ENCODE data around the gene LPAR2. TPM values are rescaled to one million over a fixed set of nuclear protein-coding genes. Genes with fewer than 3 reads are reported as not detected.

The LPAR2 gene
- polyA plus RNA-seq, 1 experiment: 2.2 TPM

DNA sequence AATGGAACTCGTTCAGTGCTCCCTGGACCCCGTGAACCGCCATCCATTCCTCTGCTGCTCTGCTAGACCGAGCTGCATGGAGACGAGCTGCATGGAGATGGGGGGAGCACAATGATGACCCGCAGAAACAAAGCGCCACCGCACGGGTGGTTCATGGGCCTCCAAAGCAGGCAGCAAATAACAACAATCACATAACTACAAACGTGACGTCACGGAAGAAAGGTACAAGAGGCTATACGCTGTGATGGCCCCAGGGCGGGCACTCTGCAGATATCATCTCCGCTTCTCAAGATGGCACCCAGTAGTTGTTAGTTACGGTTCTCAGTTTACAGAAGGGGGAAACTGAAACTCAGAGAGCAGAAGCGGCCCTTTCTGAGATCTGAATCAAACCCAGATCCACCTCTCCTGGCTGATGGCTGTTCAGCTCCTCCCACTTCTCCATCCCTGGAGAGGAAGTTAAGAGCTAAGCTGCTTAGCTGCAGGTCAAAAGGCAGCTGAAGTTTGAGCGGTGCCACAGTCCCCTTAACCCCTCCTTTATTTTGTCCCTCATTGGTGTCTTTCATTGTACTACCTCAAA is 33.7 kb upstream of the LPAR2 start:
- DNase-seq (ENCODE audit: low read depth, low spot score): no peak
- H3K9me3 ChIP-seq (ENCODE audit: control insufficient read depth, insufficient read depth, low read length): peaks cover 12% of the 10 kb centered on the region; the same call in 1 of the 2 replicates
- no peak overlapping the region for H3K27ac ChIP-seq (ENCODE audit: low read depth, low read length)
- no peaks in the 10 kb centered on the region for H3K27me3 ChIP-seq (ENCODE audit: control insufficient read depth, insufficient read depth, low read length)
- POLR2A ChIA-PET: no interaction called here
- H3K4me3 ChIP-seq (ENCODE audit: low read depth, low read length): no peak overlapping the region
- TF ChIP-seq, protein P1, sequence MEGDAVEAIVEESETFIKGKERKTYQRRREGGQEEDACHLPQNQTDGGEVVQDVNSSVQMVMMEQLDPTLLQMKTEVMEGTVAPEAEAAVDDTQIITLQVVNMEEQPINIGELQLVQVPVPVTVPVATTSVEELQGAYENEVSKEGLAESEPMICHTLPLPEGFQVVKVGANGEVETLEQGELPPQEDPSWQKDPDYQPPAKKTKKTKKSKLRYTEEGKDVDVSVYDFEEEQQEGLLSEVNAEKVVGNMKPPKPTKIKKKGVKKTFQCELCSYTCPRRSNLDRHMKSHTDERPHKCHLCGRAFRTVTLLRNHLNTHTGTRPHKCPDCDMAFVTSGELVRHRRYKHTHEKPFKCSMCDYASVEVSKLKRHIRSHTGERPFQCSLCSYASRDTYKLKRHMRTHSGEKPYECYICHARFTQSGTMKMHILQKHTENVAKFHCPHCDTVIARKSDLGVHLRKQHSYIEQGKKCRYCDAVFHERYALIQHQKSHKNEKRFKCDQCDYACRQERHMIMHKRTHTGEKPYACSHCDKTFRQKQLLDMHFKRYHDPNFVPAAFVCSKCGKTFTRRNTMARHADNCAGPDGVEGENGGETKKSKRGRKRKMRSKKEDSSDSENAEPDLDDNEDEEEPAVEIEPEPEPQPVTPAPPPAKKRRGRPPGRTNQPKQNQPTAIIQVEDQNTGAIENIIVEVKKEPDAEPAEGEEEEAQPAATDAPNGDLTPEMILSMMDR (IDR thresholded peaks at IDR 0.05; ENCODE audit: low read depth, low read length): no peak
- CTCF ChIA-PET: interaction anchor here (0.6 to 3.0 kb wide), 3 partner anchors 18 to 130 kb away, joined by 3 to 8 read pairs (median 6); partner anchors contain the start of gene GMIP

DNA sequence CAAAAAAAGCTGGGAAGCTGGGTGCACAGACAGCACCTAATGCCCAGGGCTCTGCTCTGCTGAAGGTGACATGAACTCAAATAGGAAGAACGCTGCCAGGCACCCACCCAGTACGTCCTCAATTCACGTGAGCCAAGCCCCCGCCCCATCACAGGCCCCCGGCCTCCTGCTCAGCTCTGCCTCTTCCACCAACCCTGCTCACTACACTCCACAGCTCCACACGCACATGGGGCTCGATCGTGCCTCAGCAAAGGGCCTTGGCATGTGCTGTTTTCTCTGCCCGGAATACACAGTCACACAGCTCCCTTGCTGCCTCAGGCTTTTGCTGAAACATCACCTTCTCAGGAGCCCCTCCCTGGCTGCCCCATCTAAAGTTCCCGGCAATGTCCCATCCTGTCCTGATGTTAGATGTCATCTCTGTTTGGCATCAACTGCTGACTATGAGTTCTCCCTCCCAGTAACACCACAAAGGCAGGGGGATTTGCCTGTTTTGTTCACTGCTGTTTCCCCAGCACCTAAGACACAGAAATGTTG is 33.2 kb upstream of the LPAR2 start:
- Histone ChIP-seq H3K4me3 (ENCODE audit: low read depth, low read length) (no peak overlapping the region), H3K27me3 (ENCODE audit: control insufficient read depth, insufficient read depth, low read length) (no peaks in the 10 kb centered on the region), H3K9me3 (ENCODE audit: control insufficient read depth, insufficient read depth, low read length) (peaks cover 12% of the 10 kb centered on the region; the same call in 1 of the 2 replicates), H3K27ac (ENCODE audit: low read depth, low read length) (no peak overlapping the region)
- TF ChIP-seq, protein P1 (IDR thresholded peaks at IDR 0.05; ENCODE audit: low read depth, low read length): no peak
- ChIA-PET CTCF (interaction anchor here (1.4 to 3.0 kb wide), 2 partner anchors 17 to 129 kb away, joined by 6 to 8 read pairs; partner anchors contain the start of gene GMIP), POLR2A (no interaction called here)
- DNase-seq (ENCODE audit: low read depth, low spot score): no peak

DNA sequence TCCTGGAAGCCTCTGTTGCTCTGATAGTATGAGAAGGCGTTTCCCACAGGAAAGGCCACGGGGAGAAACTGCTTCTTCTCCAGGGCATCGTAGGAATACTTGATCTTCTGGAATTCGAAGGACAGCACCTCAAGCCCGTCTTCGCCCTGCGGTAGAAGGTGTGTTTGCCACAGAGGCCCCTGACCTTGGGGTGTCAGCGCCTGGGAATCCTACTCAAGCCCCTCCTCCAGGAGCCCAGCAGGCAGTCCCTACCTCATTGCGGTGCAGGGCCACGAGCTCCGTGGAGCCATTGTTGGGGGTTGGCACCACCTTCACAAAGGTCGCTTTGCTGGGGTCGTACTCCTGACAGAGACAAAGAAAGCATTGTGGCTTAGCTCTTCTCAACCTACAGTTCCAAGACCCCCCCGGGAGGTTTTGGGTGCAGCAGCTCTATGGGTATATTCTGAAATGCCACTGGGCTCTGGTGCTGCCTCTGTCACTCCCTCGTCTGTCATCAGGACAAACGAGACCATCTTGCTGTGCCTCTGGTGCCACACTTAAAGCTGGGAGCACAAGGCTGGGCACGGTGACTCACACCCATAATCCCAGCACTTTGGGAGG is 31.7 kb upstream of the LPAR2 start:
- ChIA-PET POLR2A (no interaction called here), CTCF (interaction anchor here (0.5 kb wide), 1 partner anchor 1066 kb away, joined by 3 read pairs; no protein-coding TSS in a partner anchor)
- H3K27me3 ChIP-seq (ENCODE audit: control insufficient read depth, insufficient read depth, low read length): no peaks in the 10 kb centered on the region

DNA sequence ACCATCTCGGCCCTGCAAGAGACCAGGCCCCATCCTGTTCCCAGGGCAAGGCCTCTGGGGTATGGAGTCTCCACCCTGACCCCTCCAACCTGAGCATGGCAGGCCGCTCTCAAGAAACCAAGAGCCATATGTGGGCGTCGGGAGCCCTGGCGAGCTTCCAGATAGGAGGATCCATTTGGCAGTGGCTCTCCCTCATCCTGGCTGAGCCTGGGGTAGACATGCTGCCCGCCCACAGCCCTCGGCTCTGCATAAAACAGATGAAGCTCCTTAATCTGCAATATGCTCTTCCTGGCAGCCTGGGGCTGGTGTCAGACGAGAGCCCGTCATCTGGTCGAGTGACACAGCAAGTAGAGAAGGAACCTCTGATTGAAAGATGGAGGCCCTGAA is 29.4 kb upstream of the LPAR2 start:
- CTCF ChIA-PET: no interaction called here
- POLR2A ChIA-PET: no interaction called here

More for the DNA sequence above, 31.7 kb upstream of the LPAR2 start:
- Histone ChIP-seq H3K9me3 (ENCODE audit: control insufficient read depth, insufficient read depth, low read length) (peaks cover 9% of the 10 kb centered on the region; the same call in 1 of the 2 replicates), H3K4me3 (ENCODE audit: low read depth, low read length) (no peak overlapping the region), H3K27ac (ENCODE audit: low read depth, low read length) (no peak overlapping the region)
- TF ChIP-seq, protein P1 (IDR thresholded peaks at IDR 0.05; ENCODE audit: low read depth, low read length): no peak
- DNase-seq (ENCODE audit: low read depth, low spot score): no peak

More for the DNA sequence above, 29.4 kb upstream of the LPAR2 start:
- H3K4me3 ChIP-seq (ENCODE audit: low read depth, low read length): no peak overlapping the region
- no peak for DNase-seq (ENCODE audit: low read depth, low spot score)
- TF ChIP-seq, protein P1 (IDR thresholded peaks at IDR 0.05; ENCODE audit: low read depth, low read length): no peak
- no peaks in the 10 kb centered on the region for H3K9me3 ChIP-seq (ENCODE audit: control insufficient read depth, insufficient read depth, low read length)
- H3K27ac ChIP-seq (ENCODE audit: low read depth, low read length): no peak overlapping the region
- H3K27me3 ChIP-seq (ENCODE audit: control insufficient read depth, insufficient read depth, low read length): no peaks in the 10 kb centered on the region

Measured in AG04450 (cell line).